Iris pigment epithelial cell (primary cell): ENCODE measurements around the gene WDR59.
A peak's percentile ranks its signal among the peaks of the same experiment; 100 is the strongest.
"Not testable (repeated sequence)": the region's sequence is repeated elsewhere in the genome, so short reads cannot be mapped to it uniquely, and the experiment has no call there.

Experiments
- DNase-seq: peaks from one replicate; pipeline ENCODE4 v3.0.0-alpha.2; 2011; ENCODE audit warnings: low read depth

The WDR59 gene

GRCh38 chr16:74865922-74866598, 118.9 kb downstream of the WDR59 start:
- peak; percentile 6 for DNase-seq

GRCh38 chr16:74862743-74863244, 122.1 kb downstream of the WDR59 start:
- DNase-seq, result peak; percentile 49

- DNase-seq, result no peak
Observed at GRCh38 chr16:74852500-74852875, 132.4 kb downstream of the WDR59 start.

DNA sequence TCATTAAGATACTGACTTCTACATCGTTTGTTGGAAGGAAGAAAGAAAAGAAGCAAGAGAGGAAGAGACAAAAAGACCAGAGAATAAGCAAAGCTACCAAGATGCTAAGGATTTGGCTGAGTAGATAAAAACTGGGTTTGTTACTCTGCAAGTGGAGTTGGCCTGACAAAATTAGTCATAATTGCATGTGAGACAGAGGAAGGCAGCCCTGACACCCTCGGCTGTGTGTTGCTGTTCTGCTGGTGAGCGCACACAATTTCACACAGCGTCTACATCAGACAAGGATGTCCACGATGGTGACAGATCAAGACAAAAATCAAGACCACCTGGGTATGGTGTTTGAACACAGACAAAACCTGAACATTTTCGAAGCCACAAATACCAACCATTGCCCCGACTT, 134.9 kb downstream of the WDR59 start:
- DNase-seq, result no peak

- DNase-seq, result no peak
Observed at GRCh38 chr16:74847202-74847601, 137.7 kb downstream of the WDR59 start.

DNA sequence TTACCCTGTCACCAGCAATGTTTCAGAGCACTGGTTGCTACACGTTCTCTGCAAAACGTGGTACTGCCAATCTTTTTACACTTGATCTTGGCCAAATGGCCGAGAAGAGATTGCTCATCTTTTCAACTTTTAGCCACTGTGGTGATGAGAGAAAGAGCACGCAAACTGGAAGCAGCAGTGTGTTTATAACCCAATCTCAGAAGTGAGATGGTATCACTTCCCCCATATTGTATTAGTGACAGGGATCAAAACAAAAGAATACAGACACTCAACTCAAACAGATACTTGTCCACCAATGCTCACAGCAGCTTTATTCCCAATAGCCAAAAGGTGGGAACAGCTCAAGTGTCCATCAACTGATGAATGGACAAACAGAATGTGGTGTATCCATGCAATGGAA, 138.2 kb downstream of the WDR59 start:
- no peak for DNase-seq

DNA sequence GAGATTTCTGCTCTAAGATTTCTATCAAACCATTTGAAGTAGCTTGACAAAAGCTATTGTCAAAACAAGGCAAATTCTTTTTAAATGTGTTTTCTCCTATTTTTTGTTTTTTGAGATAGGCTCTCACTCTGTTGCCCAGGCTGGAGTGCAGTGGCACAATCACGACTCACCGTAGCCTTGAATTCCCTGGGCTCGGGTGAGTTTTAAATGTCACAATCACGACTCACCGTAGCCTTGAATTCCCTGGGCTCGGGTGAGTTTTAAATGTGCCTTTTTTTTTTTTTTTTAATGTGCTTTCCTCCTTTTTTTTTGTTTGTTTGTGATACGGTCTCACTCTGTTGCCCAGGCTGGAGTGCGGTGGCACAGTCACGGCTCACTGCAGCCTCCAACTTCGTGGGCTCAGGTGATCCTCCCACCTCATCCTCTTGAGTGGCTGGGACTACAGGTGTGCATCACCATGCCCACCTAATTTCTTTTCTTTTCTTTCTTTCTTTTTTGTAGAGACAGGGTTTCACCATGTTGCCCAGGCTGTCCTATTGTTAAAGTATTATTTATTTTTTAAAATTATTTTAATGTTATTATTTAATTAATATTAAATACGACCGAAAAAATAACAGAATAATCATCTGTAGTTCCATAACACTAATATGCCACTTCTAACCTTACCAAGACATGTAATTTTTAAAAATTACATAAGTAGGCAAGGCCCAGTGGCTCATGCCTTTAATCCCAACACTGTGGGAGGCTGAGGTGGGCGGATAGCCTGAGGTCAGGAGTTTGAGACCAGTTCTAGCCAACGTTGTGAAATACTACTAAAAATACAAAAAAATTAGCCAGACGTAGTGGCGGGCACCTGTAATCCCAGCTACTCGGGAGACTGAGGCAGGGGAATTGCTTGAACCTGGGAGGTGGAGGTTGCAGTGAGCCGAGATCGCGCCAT, 140.6 kb downstream of the WDR59 start:
- no peak for DNase-seq

GRCh38 chr16:74843381-74844035, 141.4 kb downstream of the WDR59 start:
- not testable (repeated sequence) for DNase-seq

- DNase-seq, result no peak
Observed at GRCh38 chr16:74842413-74842812, 142.5 kb downstream of the WDR59 start.

DNA sequence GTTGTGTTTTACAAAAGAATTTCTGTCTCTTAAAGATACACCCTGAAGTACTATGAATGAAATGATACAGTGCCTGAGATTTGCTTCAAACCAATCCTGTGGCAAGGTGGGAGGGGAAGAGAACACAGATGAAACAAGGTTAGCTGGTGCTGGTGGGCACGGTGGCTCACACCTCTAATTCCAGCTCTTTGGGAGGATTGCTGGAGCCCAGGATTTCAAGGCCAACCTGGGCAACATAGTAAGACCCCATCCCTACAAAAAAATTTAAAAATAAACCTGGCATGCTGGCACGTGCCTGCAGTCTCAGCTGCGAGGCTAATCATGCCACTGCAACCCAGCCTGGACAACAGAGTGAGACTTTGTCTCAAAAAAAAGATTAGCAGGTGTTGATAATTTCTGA, 143.0 kb downstream of the WDR59 start:
- DNase-seq, result no peak

DNA sequence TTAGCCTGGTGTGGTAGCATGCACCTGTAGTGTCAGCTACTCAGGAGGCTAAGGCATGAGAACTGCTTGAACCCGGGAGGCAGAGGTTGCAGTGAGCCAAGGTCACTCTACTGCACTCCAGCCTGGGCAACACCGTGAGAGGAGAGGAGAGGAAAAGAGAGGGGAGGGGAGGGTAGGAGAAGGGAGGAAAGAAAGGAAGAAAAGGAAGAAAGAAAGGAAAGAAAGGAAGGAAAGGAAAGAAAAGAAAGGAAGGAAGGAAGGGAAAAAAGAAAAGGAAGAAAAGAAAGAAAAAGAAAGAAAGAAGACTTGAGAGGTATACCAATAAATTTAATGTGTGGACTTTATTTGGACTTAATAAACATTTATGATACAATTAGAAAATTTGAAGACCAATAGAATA, 143.5 kb downstream of the WDR59 start:
- DNase-seq, result no peak

- no peak for DNase-seq
Observed at GRCh38 chr16:74837056-74837455, 147.9 kb downstream of the WDR59 start.

DNA sequence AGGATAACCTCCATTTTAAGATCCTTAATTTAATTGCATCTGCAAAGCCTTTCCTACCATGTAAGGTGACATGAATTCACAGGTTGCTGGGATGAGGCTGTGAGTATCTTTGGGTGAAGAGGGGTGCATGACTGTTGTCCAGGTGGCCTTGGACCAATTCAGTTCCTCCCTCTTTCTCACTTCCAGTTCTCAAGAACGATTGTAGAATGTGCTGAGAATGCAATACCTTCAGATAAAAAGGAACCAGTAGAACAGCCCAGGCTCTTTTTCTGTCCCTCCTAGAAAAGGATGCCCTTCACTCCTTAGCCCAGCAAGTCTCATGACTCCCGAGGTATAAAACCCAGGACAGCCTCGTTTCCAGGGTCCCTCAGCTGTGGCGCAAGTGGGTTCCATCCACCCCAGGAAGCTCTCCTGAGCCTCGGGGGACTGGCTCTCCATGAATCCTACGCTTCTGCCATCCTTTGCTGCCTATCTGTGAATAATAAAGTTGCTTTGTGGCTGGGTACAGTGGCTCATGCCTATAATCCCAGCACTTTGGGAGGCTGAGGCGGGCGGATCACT, 148.7 kb downstream of the WDR59 start:
- no peak for DNase-seq

GRCh38 chr16:74832228-74832627, 152.7 kb downstream of the WDR59 start:
- DNase-seq, result no peak

DNA sequence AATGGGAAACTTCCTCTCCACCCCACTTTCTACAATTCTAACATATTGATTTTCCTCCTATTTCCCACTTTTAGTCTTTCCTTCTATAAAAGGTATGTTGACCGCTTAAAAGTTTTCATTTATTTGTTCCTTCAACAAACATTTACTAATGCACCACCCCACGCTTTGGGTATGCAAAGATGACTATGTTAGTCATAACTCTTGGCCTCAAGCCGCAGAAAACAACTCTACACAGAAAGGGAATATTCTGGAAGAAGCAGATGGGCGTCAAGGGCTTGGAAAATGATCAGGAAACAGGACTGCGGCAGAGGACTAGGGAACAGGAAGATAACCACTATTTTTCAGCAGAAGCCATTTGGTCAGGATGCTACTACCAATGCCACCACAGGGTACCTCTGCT, 153.5 kb downstream of the WDR59 start:
- no peak for DNase-seq

DNA sequence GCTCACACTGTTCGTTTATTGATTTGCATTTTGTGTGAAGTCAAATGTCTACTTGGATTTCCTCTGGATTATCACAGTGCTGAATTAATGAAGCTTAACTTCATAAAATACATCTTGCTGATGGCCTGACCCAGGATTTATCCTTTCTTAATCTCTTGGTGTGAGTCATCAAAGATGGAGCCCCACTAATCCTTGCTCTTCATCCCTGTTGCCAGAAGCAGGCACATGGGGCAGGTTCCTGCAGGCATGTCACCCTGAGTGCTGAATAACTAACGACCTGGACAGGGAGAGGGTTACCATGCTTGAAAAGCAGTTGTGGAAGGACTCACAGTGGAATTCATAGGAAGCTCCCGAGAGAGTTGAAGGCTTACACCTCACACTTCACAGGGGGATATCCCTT, 154.3 kb downstream of the WDR59 start:
- peak; percentile 28 for DNase-seq

GRCh38 chr16:74829637-74830036, 155.3 kb downstream of the WDR59 start:
- no peak for DNase-seq

GRCh38 chr16:74825941-74826340, 159.0 kb downstream of the WDR59 start:
- peak; percentile 41 for DNase-seq

DNA sequence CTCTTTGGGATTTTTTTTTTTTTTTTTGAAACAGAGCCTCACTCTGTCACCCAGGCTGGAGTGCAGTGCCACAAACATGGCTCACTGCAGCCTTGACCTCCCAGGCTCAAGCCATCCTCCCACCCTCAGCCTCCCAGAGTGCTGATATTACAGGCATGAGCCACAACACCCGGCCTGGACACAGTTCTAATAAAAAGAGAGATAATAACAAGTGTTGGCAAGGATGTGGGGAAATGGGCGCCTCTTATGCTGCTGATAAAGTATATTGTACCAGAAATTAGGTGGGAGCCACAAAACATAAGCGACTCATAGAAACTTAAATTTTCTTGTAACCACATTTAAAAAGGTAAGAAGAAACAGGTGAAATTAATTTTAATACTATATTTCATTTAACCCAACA, 159.9 kb downstream of the WDR59 start:
- DNase-seq, result no peak
